T-cell (primary cell): Measurements from ENCODE around the gene CLIP1. TPM values are rescaled to one million over a fixed set of nuclear protein-coding genes. Genes with fewer than 3 reads are reported as not detected.

Experiments used
- ATAC-seq, 4 experiments: fragments of 200-7000 bp in 3 of 4; fragments of 150-1000 bp in 1 of 4; cut with Tn5 transposase; replicated peaks in 1 of 4; 1 replicate in 3 of 4; 2 replicates in 1 of 4; pipeline ENCODE4 v1.10.0; 2021; ENCODE audit warnings: moderate library complexity in 3 of 4, mild to moderate bottlenecking in 2 of 4, moderate number of reproducible peaks in 1 of 4
- CTCF ChIA-PET, 2 donors: fragments of 300-600 bp; sonication (Branson Sonifier 250); formaldehyde crosslinking; loops; one replicate each; lab custom pipeline; 2022; ENCODE audit warnings: antibody characterized with exemption in 2 of 2; lab: Charles Lee
- POLR2A ChIA-PET, 2 donors: fragments of 300-600 bp; sonication (Branson Sonifier 250); formaldehyde crosslinking; loops; one replicate each; lab custom pipeline; 2022; ENCODE audit warnings: antibody characterized with exemption in 2 of 2; lab: Charles Lee
- DNase-seq, 35 experiments: peaks; one replicate each; pipeline versions ENCODE4 v3.0.0 to v3.0.0-alpha.2; 2013 to 2023
- H3K27ac ChIP-seq: one replicate; pipeline ENCODE4 v1.5.1; 2013; ENCODE audit warnings: low read length
- H3K27me3 ChIP-seq, 2 experiments: replicated peaks in 1 of 2; 1 replicate in 1 of 2; 2 replicates in 1 of 2; pipeline versions ENCODE4 v1.6.1 to v1.7.0; 2013; ENCODE audit warnings: low read length in 1 of 2, mixed read lengths in 1 of 2; ENCODE audit not compliant: control insufficient read depth in 2 of 2, insufficient read depth in 2 of 2; ENCODE audit errors: extremely low read depth in 1 of 2
- H3K36me3 ChIP-seq, 2 donors: 1 replicate in 1 of 2; 2 replicates in 1 of 2; pipeline versions ENCODE4 v1.6.1 to v1.7.0; 2013; ENCODE audit warnings: low read length in 1 of 2; ENCODE audit not compliant: control insufficient read depth in 2 of 2, insufficient read depth in 1 of 2; ENCODE audit errors: extremely low read depth in 1 of 2
- H3K4me1 ChIP-seq, 2 experiments: 1 replicate in 1 of 2; 2 replicates in 1 of 2; pipeline versions ENCODE4 v1.6.1 to v1.7.0; 2013; ENCODE audit warnings: low read length in 2 of 2, mixed read lengths in 1 of 2; ENCODE audit not compliant: insufficient read depth in 2 of 2, control insufficient read depth in 1 of 2; ENCODE audit errors: extremely low read depth in 1 of 2
- H3K4me3 ChIP-seq, 2 donors: 1 replicate in 1 of 2; 2 replicates in 1 of 2; pipeline versions ENCODE4 v1.5.1 to v1.7.0; 2013; ENCODE audit warnings: mild to moderate bottlenecking in 2 of 2, low read length in 1 of 2, moderate library complexity in 1 of 2; ENCODE audit not compliant: control insufficient read depth in 1 of 2; ENCODE audit errors: extremely low read depth in 1 of 2
- H3K9me3 ChIP-seq: 2 replicates; pipeline ENCODE4 v1.7.0; 2013
- H3K27ac Mint-ChIP-seq, 2 donors: one replicate each; pipeline ENCODE4 v1.8.0; 2020 to 2021; ENCODE audit warnings: mild to moderate bottlenecking in 2 of 2, mixed read lengths in 2 of 2
- H3K27me3 Mint-ChIP-seq, 2 donors: one replicate each; pipeline ENCODE4 v1.8.0; 2021 to 2022; ENCODE audit warnings: mixed read lengths in 2 of 2
- H3K36me3 Mint-ChIP-seq: one replicate; pipeline ENCODE4 v1.8.0; 2021; ENCODE audit warnings: mixed read lengths
- H3K4me1 Mint-ChIP-seq, 3 donors: one replicate each; pipeline ENCODE4 v1.8.0; 2020 to 2022; ENCODE audit warnings: mixed read lengths in 3 of 3, mild to moderate bottlenecking in 1 of 3
- H3K4me3 Mint-ChIP-seq, 3 donors: one replicate each; pipeline ENCODE4 v1.8.0; 2020 to 2022; ENCODE audit warnings: mild to moderate bottlenecking in 3 of 3, mixed read lengths in 3 of 3, moderate library complexity in 3 of 3
- H3K9me3 Mint-ChIP-seq, 3 donors: one replicate each; pipeline ENCODE4 v1.8.0; 2020 to 2022; ENCODE audit warnings: mixed read lengths in 3 of 3
- WGBS: methylation state at CpG from one replicate; pipeline ENCODE4 v1.1.5; 2013; ENCODE audit warnings: missing lambda C conversion rate; ENCODE audit not compliant: insufficient coverage; 5-methylcytosine and 5-hydroxymethylcytosine counted together
- total RNA-seq, 35 experiments: library from RNA in 6 of 35; stranded (reverse) in 6 of 35; fragments of 120-200 nt in 1 of 35; gene quantifications; one replicate each; pipeline versions ENCODE4 v1.2.1 to v1.2.4 and lab custom pipeline; 2013 to 2026

Gene CLIP1
- total RNA-seq, 5 donors from 2014 or later (not counting 1 experiment from before 2014, with no cell fraction given) = 47.2 to 69.5 (median 59.4) TPM

- Histone ChIP-seq H3K27me3 (no peaks in the 10 kb centered on the region), H3K27ac (no peak overlapping the region), H3K36me3 (no peaks in the 10 kb centered on the region), H3K4me3 (no peak overlapping the region), H3K9me3 (no peaks in the 10 kb centered on the region), H3K4me1 (peaks cover 0 to 13% of the 10 kb centered on the region in 2 experiments)
- Mint-ChIP-seq H3K4me1 (peaks cover 39 to 43% (median 42%) of the 10 kb centered on the region in 3 donors), H3K9me3 (no peaks in the 10 kb centered on the region), H3K36me3 (peaks cover 10% of the 10 kb centered on the region), H3K27ac (no peak overlapping the region), H3K27me3 (no peaks in the 10 kb centered on the region), H3K4me3 (no peak overlapping the region)
- ChIA-PET CTCF (interaction anchor here in 1 of 2 donors (3.0 kb wide), 1 partner anchor 68 kb away, joined by 17 read pairs; no protein-coding TSS in a partner anchor), POLR2A (no interaction called here)
- no peak for ATAC-seq
- no peak for DNase-seq
- WGBS = 98% methylated on average over 12 of the region's 12 CpGs
Observed at GRCh38 chr12:122403831-122404230, 18.6 kb downstream of the CLIP1 start.

DNA sequence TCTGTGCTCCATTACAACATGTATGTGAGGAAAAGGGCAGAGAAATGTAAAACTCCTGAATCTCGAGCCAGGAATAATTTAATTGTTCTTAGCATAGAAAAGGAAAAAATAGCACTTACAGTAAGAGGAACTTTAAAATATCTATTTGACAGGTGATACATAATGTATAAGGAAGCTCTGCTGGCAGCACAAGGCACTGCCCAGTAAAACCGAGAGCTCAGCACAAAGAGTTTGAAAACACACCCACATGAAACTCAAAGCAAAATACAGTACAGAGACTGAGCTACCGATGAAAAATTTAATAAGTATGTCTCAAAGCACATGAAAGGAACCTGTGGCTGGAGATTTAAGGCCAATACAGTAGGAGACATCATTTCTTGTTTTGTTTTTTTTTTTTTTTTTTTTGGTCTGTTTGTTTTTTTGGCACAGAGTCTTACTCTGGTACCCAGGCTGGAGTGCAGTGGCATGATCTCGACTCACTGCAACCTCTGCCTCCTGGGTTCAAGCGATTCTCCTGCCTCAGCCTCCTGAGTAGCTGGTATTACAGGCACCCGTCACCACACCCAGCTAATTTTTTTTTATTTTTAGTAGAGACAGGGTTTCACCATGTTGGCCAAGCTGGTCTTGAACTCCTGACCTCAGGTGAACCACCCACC lies 19.2 kb downstream of the CLIP1 start:
- Mint-ChIP-seq H3K4me1 (peaks cover 39 to 44% (median 42%) of the 10 kb centered on the region in 3 donors), H3K36me3 (peaks cover 10% of the 10 kb centered on the region), H3K4me3 (no peak overlapping the region), H3K27me3 (no peaks in the 10 kb centered on the region), H3K9me3 (no peaks in the 10 kb centered on the region), H3K27ac (peak overlapping the region in 1 of 2 donors; percentile 5)
- Histone ChIP-seq H3K4me3 (no peak overlapping the region), H3K9me3 (no peaks in the 10 kb centered on the region), H3K27ac (no peak overlapping the region), H3K4me1 (peaks cover 0 to 13% of the 10 kb centered on the region in 2 experiments), H3K27me3 (no peaks in the 10 kb centered on the region), H3K36me3 (no peaks in the 10 kb centered on the region)
- ATAC-seq (no peak), DNase-seq (no peak)
- no CpG with 5 or more reads among the region's 6 CpGs for WGBS
- POLR2A ChIA-PET = interaction anchor here (0.6 to 0.7 kb wide), 4 partner anchors 28 to 1958 kb away, joined by 4 to 7 read pairs (median 5); no protein-coding TSS in a partner anchor
- CTCF ChIA-PET = interaction anchor here (0.6 to 3.0 kb wide), 2 partner anchors 56 to 68 kb away, joined by 5 to 17 read pairs; no protein-coding TSS in a partner anchor

- ATAC-seq (no peak), DNase-seq (no peak)
- H3K9me3 Mint-ChIP-seq = no peaks in the 10 kb centered on the region
- ChIA-PET CTCF (interaction anchor here in 1 of 2 donors (3.0 kb wide), 1 partner anchor 69 kb away, joined by 17 read pairs; no protein-coding TSS in a partner anchor), POLR2A (interaction anchor here (0.6 kb wide), 2 partner anchors 27 to 72 kb away, joined by 4 read pairs; no protein-coding TSS in a partner anchor)
- no peaks in the 10 kb centered on the region for H3K9me3 ChIP-seq
- H3K4me1 ChIP-seq = peaks cover 0 to 13% of the 10 kb centered on the region in 2 experiments
- 100% methylated on average over 2 of the region's 4 CpGs for WGBS
- no peaks in the 10 kb centered on the region for H3K27me3 Mint-ChIP-seq
- peaks cover 10% of the 10 kb centered on the region for H3K36me3 Mint-ChIP-seq
- H3K4me3 Mint-ChIP-seq = no peak overlapping the region
- H3K4me1 Mint-ChIP-seq = peaks cover 36 to 40% (median 38%) of the 10 kb centered on the region in 3 donors
- H3K27ac Mint-ChIP-seq = no peak overlapping the region
- H3K4me3 ChIP-seq = no peak overlapping the region
- no peaks in the 10 kb centered on the region for H3K27me3 ChIP-seq
- H3K27ac ChIP-seq = no peak overlapping the region
- H3K36me3 ChIP-seq = no peaks in the 10 kb centered on the region
Observed at GRCh38 chr12:122402264-122402663, 20.2 kb downstream of the CLIP1 start.

GRCh38 chr12:122399592-122400373 lies 22.7 kb downstream of the CLIP1 start:
- DNase-seq (peak in 33 of 35 experiments; percentile 10 to 79 (median 40)), ATAC-seq (peak; percentile 82 to 87 (median 84))
- Mint-ChIP-seq H3K36me3 (peaks cover 12% of the 10 kb centered on the region), H3K9me3 (no peaks in the 10 kb centered on the region), H3K4me1 (peaks cover 39 to 42% (median 40%) of the 10 kb centered on the region in 3 donors), H3K27ac (peak overlapping the region; percentile 94), H3K27me3 (no peaks in the 10 kb centered on the region), H3K4me3 (peak overlapping the region; percentile 57 to 69 (median 67))
- Histone ChIP-seq H3K36me3 (no peaks in the 10 kb centered on the region), H3K9me3 (no peaks in the 10 kb centered on the region), H3K4me3 (no peak overlapping the region), H3K4me1 (peaks cover 0 to 13% of the 10 kb centered on the region in 2 experiments), H3K27me3 (no peaks in the 10 kb centered on the region), H3K27ac (peak overlapping the region; percentile 46)
- ChIA-PET CTCF (interaction anchor here (0.5 to 4.1 kb wide), 20 partner anchors 10 to 135 kb away, joined by 3 to 180 read pairs (median 4); partner anchors contain the start of genes CLIP1 (in 1 of the 2) and ZCCHC8 (in 1 of the 2)), POLR2A (interaction anchor here (0.5 to 2.0 kb wide), 6 partner anchors 12 to 111 kb away, joined by 3 to 12 read pairs (median 4); partner anchors contain the start of gene ZCCHC8 (in 1 of the 2))
- 15% methylated on average over 5 of the region's 14 CpGs for WGBS

DNA sequence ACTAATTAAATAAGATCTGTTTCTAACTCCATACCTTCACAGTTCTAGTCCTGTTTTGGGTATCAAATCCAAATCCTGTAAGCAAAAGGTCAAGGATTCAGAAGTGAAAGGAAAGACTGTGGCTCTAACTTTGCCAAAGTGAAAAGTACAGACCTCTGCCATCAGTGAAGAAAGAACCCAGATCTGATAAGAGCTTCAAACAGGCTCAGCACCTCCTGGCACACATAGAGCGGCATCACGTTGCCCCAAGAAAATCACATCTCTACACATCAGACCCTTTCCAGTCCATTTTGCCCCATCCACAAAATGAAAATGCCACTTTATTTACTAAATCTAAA lies 23.2 kb downstream of the CLIP1 start:
- H3K4me1 ChIP-seq = peaks cover 0 to 17% of the 10 kb centered on the region in 2 experiments
- Mint-ChIP-seq H3K27ac (peak overlapping the region; percentile 94), H3K4me1 (peaks cover 41 to 45% (median 42%) of the 10 kb centered on the region in 3 donors), H3K9me3 (no peaks in the 10 kb centered on the region), H3K36me3 (peaks cover 11% of the 10 kb centered on the region), H3K4me3 (peak overlapping the region in 2 of 3 donors; percentile 57 to 69), H3K27me3 (no peaks in the 10 kb centered on the region)
- ChIA-PET POLR2A (interaction anchor here (0.5 to 2.0 kb wide), 4 partner anchors 72 to 1275 kb away, joined by 4 to 15 read pairs (median 10); no protein-coding TSS in a partner anchor), CTCF (interaction anchor here (0.5 to 4.1 kb wide), 19 partner anchors 10 to 983 kb away, joined by 3 to 180 read pairs (median 4); partner anchors contain the start of genes CLIP1 (in 1 of the 2) and ZCCHC8 (in 1 of the 2))
- DNase-seq (no peak), ATAC-seq (peak; percentile 29 to 49 (median 36))
- H3K27me3 ChIP-seq = no peaks in the 10 kb centered on the region
- no peaks in the 10 kb centered on the region for H3K36me3 ChIP-seq
- no peak overlapping the region for H3K27ac ChIP-seq
- no peak overlapping the region for H3K4me3 ChIP-seq
- H3K9me3 ChIP-seq = no peaks in the 10 kb centered on the region
- WGBS = no CpG with 5 or more reads among the region's 2 CpGs
